Urothelium cell line (cell line): Measurements from ENCODE around the gene CHRNA10.

Experiments
- DNase-seq: peaks from one replicate; pipeline ENCODE4 v3.0.0; 2011; ENCODE audit warnings: low spot score, mixed read lengths
- FAIRE-seq: peaks from 2 replicates; lab custom pipeline; 2011; peaks lifted over from hg19 to GRCh38; lab: Jason Lieb, UNC

CHRNA10 gene

GRCh38 chr11:3671334-3672254 lies at the start of gene CHRNA10:
Gene CHRNA10 (minus strand): TSS chr11:3671384. CDS start chr11:3671312, 72 bp downstream.
- no peak for DNase-seq

GRCh38 chr11:3712274-3712673 lies 41.1 kb upstream of the CHRNA10 start:
- DNase-seq (no peak), FAIRE-seq (no peak)

More at GRCh38 chr11:3671334-3672254, at the start of gene CHRNA10:
- no peak for FAIRE-seq

- DNase-seq (no peak), FAIRE-seq (no peak)
Observed at GRCh38 chr11:3710485-3711259, 39.5 kb upstream of the CHRNA10 start.

GRCh38 chr11:3709977-3710376 lies 38.8 kb upstream of the CHRNA10 start:
- no peak for FAIRE-seq
- no peak for DNase-seq

GRCh38 chr11:3707176-3707575 lies 36.0 kb upstream of the CHRNA10 start:
- DNase-seq, result no peak

GRCh38 chr11:3703383-3703782 lies 32.2 kb upstream of the CHRNA10 start:
- no peak for FAIRE-seq
- DNase-seq, result no peak

More at GRCh38 chr11:3707176-3707575, 36.0 kb upstream of the CHRNA10 start:
- FAIRE-seq, result no peak

GRCh38 chr11:3700910-3701309 lies 29.7 kb upstream of the CHRNA10 start:
- DNase-seq (no peak), FAIRE-seq (no peak)

- FAIRE-seq (no peak), DNase-seq (no peak)
Observed at GRCh38 chr11:3700410-3700809, 29.2 kb upstream of the CHRNA10 start.

GRCh38 chr11:3686751-3687150 lies 15.6 kb upstream of the CHRNA10 start:
- DNase-seq, result no peak
- FAIRE-seq, result no peak

- no peak for DNase-seq
- no peak for FAIRE-seq
Observed at GRCh38 chr11:3685923-3686322, 14.7 kb upstream of the CHRNA10 start.

GRCh38 chr11:3684819-3685172 lies 13.6 kb upstream of the CHRNA10 start:
- DNase-seq, result no peak
- FAIRE-seq, result no peak

- no peak for FAIRE-seq
- DNase-seq, result no peak
Observed at GRCh38 chr11:3684129-3684818, 13.1 kb upstream of the CHRNA10 start.

- FAIRE-seq (no peak), DNase-seq (no peak)
Observed at GRCh38 chr11:3683039-3683438, 11.9 kb upstream of the CHRNA10 start.

GRCh38 chr11:3679077-3679476 lies 7.9 kb upstream of the CHRNA10 start:
- DNase-seq, result no peak
- no peak for FAIRE-seq

- no peak for DNase-seq
- no peak for FAIRE-seq
Observed at GRCh38 chr11:3675971-3676370, 4.8 kb upstream of the CHRNA10 start.

- no peak for FAIRE-seq
- DNase-seq, result no peak
Observed at GRCh38 chr11:3674189-3674588, 3.0 kb upstream of the CHRNA10 start.

- FAIRE-seq (no peak), DNase-seq (no peak)
Observed at GRCh38 chr11:3669742-3670183, 1.4 kb downstream of the CHRNA10 start.

GRCh38 chr11:3669128-3669527 lies 2.1 kb downstream of the CHRNA10 start:
- DNase-seq, result no peak
- FAIRE-seq, result no peak

- no peak for DNase-seq
- no peak for FAIRE-seq
Observed at GRCh38 chr11:3667149-3668035, 3.8 kb downstream of the CHRNA10 start.

GRCh38 chr11:3666023-3666530 lies 5.1 kb downstream of the CHRNA10 start:
- FAIRE-seq, result no peak
- DNase-seq, result no peak
